H1 (cell line): ENCODE data around the gene RSPH9. TPM values are rescaled to one million over a fixed set of nuclear protein-coding genes. Genes with fewer than 3 reads are reported as not detected.

Experiments
- CTCF ChIA-PET: fragments of 300-600 bp; sonication (Branson Sonifier 250); formaldehyde crosslinking; loops from one replicate; lab custom pipeline; 2021; ENCODE audit not compliant: partially characterized antibody; lab: Charles Lee
- POLR2A ChIA-PET: fragments of 300-600 bp; sonication (Branson Sonifier 250); formaldehyde crosslinking; loops from one replicate; lab custom pipeline; 2021; ENCODE audit warnings: inconsistent platforms; ENCODE audit not compliant: partially characterized antibody; lab: Charles Lee
- DNase-seq, 2 experiments: peaks; one replicate each; pipeline versions ENCODE4 v3.0.0 to v3.0.0-alpha.2; 2010 to 2022; ENCODE audit warnings: low spot score in 2 of 2, low read depth in 1 of 2, mixed read lengths in 1 of 2
- FAIRE-seq: peaks from 2 replicates; lab custom pipeline; 2011; peaks lifted over from hg19 to GRCh38; lab: Jason Lieb, UNC
- H2AFZ ChIP-seq: 2 replicates; pipeline ENCODE4 v1.8.1; 2012; ENCODE audit warnings: low read length, inconsistent platforms
- H2AK5ac ChIP-seq: 2 replicates; pipeline ENCODE4 v1.6.1; 2013; ENCODE audit warnings: low read depth, low read length
- H2BK120ac ChIP-seq: replicated peaks from 2 replicates; pipeline ENCODE3; 2013; ENCODE audit warnings: low read depth, low read length, inconsistent platforms
- H2BK12ac ChIP-seq: 2 replicates; pipeline ENCODE4 v1.6.1; 2013; ENCODE audit warnings: low read depth, low read length
- H2BK15ac ChIP-seq: 2 replicates; pipeline ENCODE4 v1.6.1; 2013; ENCODE audit warnings: low read length
- H2BK20ac ChIP-seq: 2 replicates; pipeline ENCODE4 v1.6.1; 2013; ENCODE audit warnings: low read length
- H2BK5ac ChIP-seq: 2 replicates; pipeline ENCODE4 v1.6.1; 2013; ENCODE audit warnings: low read depth, low read length
- H3K14ac ChIP-seq: 2 replicates; pipeline ENCODE4 v1.6.1; 2013; ENCODE audit warnings: inconsistent platforms; ENCODE audit not compliant: insufficient read length
- H3K18ac ChIP-seq: 2 replicates; pipeline ENCODE4 v1.6.1; 2013; ENCODE audit warnings: low read length; ENCODE audit errors: extremely low read depth
- H3K23ac ChIP-seq: 2 replicates; pipeline ENCODE4 v1.6.1; 2013; ENCODE audit warnings: inconsistent platforms; ENCODE audit not compliant: insufficient read length
- H3K23me2 ChIP-seq: 2 replicates; pipeline ENCODE4 v1.6.1; 2013; ENCODE audit warnings: low read depth, low read length
- H3K27ac ChIP-seq: 2 replicates; pipeline ENCODE4 v1.6.1; 2011; ENCODE audit warnings: low read depth, low read length, inconsistent platforms
- H3K27me3 ChIP-seq, 4 experiments: replicated peaks in 1 of 4; 1 replicate in 1 of 4; 2 replicates in 3 of 4; pipeline versions ENCODE4 v1.6.1 to v1.8.1; 2011 to 2013; ENCODE audit warnings: low read length in 3 of 4, mild to moderate bottlenecking in 3 of 4, inconsistent platforms in 2 of 4, mixed read lengths in 2 of 4, moderate library complexity in 1 of 4; ENCODE audit not compliant: control insufficient read depth in 3 of 4, insufficient read depth in 3 of 4; ENCODE audit errors: extremely low read depth in 1 of 4
- H3K36me3 ChIP-seq, 4 experiments: 2 replicates each; pipeline versions ENCODE4 v1.6.1 to v1.8.1; 2011 to 2013; ENCODE audit warnings: mild to moderate bottlenecking in 4 of 4, low read length in 3 of 4, moderate library complexity in 2 of 4, control low read depth in 1 of 4, inconsistent platforms in 1 of 4; ENCODE audit not compliant: insufficient read depth in 4 of 4, control insufficient read depth in 2 of 4
- H3K4ac ChIP-seq: replicated peaks from 2 replicates; pipeline ENCODE3; 2013; ENCODE audit warnings: low read length, low read depth, mixed read lengths, inconsistent platforms; ENCODE audit not compliant: insufficient read length
- H3K4me1 ChIP-seq, 4 experiments: replicated peaks in 1 of 4; 1 replicate in 1 of 4; 2 replicates in 3 of 4; pipeline versions ENCODE4 v1.6.1 to v1.8.1; 2011 to 2013; ENCODE audit warnings: low read length in 3 of 4, inconsistent platforms in 2 of 4, mixed read lengths in 1 of 4; ENCODE audit not compliant: insufficient read depth in 4 of 4, control insufficient read depth in 3 of 4
- H3K4me2 ChIP-seq, 2 experiments: 2 replicates each; pipeline versions ENCODE4 v1.6.1 to v1.8.1; 2011 to 2013; ENCODE audit warnings: low read depth in 2 of 2, low read length in 2 of 2, control low read depth in 1 of 2, inconsistent platforms in 1 of 2, mild to moderate bottlenecking in 1 of 2; ENCODE audit not compliant: insufficient read depth in 1 of 2
- H3K4me3 ChIP-seq, 4 experiments: fragments of 200-600, 300-600 bp in 1 of 4; sonication (generic), shearing (Covaris generic), sonication (Bioruptor Twin) in 1 of 4; 2 replicates each; pipeline versions ENCODE4 v1.5.1 to v1.8.1; 2011 to 2016; ENCODE audit warnings: low read length in 4 of 4, low read depth in 3 of 4, control low read depth in 2 of 4, inconsistent platforms in 2 of 4, mild to moderate bottlenecking in 2 of 4, mixed read lengths in 1 of 4, moderate library complexity in 1 of 4; ENCODE audit not compliant: insufficient read depth in 2 of 4; ENCODE audit errors: extremely low read depth in 1 of 4
- H3K56ac ChIP-seq: replicated peaks from 2 replicates; pipeline ENCODE3; 2013; ENCODE audit warnings: low read depth, mild to moderate bottlenecking, mixed read lengths, low read length, inconsistent platforms; ENCODE audit not compliant: insufficient read length
- H3K79me1 ChIP-seq: 2 replicates; pipeline ENCODE4 v1.6.1; 2013; ENCODE audit warnings: low read depth, low read length, control low read depth
- H3K79me2 ChIP-seq, 2 experiments: 2 replicates each; pipeline versions ENCODE4 v1.6.1 to v1.8.1; 2012 to 2013; ENCODE audit warnings: low read length in 2 of 2, mild to moderate bottlenecking in 2 of 2, inconsistent platforms in 1 of 2; ENCODE audit not compliant: insufficient read depth in 2 of 2, control insufficient read depth in 1 of 2
- H3K9ac ChIP-seq, 4 experiments: replicated peaks in 1 of 4; 1 replicate in 1 of 4; 2 replicates in 3 of 4; pipeline versions ENCODE4 v1.6.1 to v1.8.1; 2011 to 2013; ENCODE audit warnings: low read depth in 3 of 4, low read length in 3 of 4, control low read depth in 2 of 4, mild to moderate bottlenecking in 2 of 4, moderate library complexity in 2 of 4, inconsistent platforms in 1 of 4; ENCODE audit errors: extremely low read depth in 1 of 4
- H3K9me3 ChIP-seq, 2 experiments: 2 replicates each; pipeline versions ENCODE4 v1.6.1 to v1.8.1; 2012 to 2013; ENCODE audit warnings: mild to moderate bottlenecking in 2 of 2, moderate library complexity in 2 of 2, control low read depth in 1 of 2, inconsistent platforms in 1 of 2, low read depth in 1 of 2, low read length in 1 of 2, mixed read lengths in 1 of 2; ENCODE audit not compliant: insufficient read depth in 2 of 2
- H4K20me1 ChIP-seq, 2 experiments: replicated peaks in 1 of 2; 2 replicates each; pipeline versions ENCODE3 to v1.8.1; 2011 to 2013; ENCODE audit warnings: inconsistent platforms in 2 of 2, low read length in 2 of 2, mild to moderate bottlenecking in 1 of 2; ENCODE audit not compliant: insufficient read depth in 2 of 2, control insufficient read depth in 1 of 2
- H4K5ac ChIP-seq: 2 replicates; pipeline ENCODE4 v1.6.1; 2013; ENCODE audit warnings: low read length, low read depth, mixed read lengths, inconsistent platforms; ENCODE audit not compliant: insufficient read length
- H4K8ac ChIP-seq: 2 replicates; pipeline ENCODE4 v1.8.0; 2013; ENCODE audit warnings: mild to moderate bottlenecking, moderate library complexity, low read length, inconsistent platforms; ENCODE audit not compliant: insufficient read depth; ENCODE audit errors: extremely low read depth
- H4K91ac ChIP-seq: replicated peaks from 2 replicates; pipeline ENCODE3; 2013; ENCODE audit warnings: low read length, mixed read lengths, inconsistent platforms; ENCODE audit not compliant: insufficient read length
- CEBPB ChIP-seq: IDR thresholded peaks from 2 replicates; pipeline ENCODE4 v1.6.1; 2012; ENCODE audit warnings: low read depth, low read length
- CHD1 ChIP-seq: IDR thresholded peaks from 2 replicates; pipeline ENCODE4 v1.6.1; 2012; ENCODE audit warnings: low read depth, low read length, improper control_type of control experiment
- GTF2F1 ChIP-seq: IDR thresholded peaks from 2 replicates; pipeline ENCODE4 v1.6.1; 2012; ENCODE audit warnings: low read depth, low read length, improper control_type of control experiment, borderline replicate concordance
- KDM4A ChIP-seq: IDR thresholded peaks from one replicate; pipeline ENCODE4 v1.7.1; 2012; ENCODE audit warnings: low read depth, mild to moderate bottlenecking, moderate library complexity, low read length, inconsistent platforms; ENCODE audit not compliant: severe bottlenecking
- POU5F1 ChIP-seq: IDR thresholded peaks from 2 replicates; pipeline ENCODE4 v1.6.1; 2011; ENCODE audit warnings: low read depth, mild to moderate bottlenecking, low read length, moderate library complexity
- SP1 ChIP-seq: IDR thresholded peaks from 2 replicates; pipeline ENCODE4 v1.6.1; 2011; ENCODE audit warnings: low read depth, low read length
- SP2 ChIP-seq: IDR thresholded peaks from 2 replicates; pipeline ENCODE4 v1.6.1; 2012; ENCODE audit warnings: mild to moderate bottlenecking, low read length, inconsistent platforms
- TAF7 ChIP-seq: optimal IDR thresholded peaks from 2 replicates; pipeline ENCODE3; 2011; ENCODE audit warnings: low read depth, mild to moderate bottlenecking, inconsistent platforms, low read length, moderate library complexity, borderline replicate concordance
- WGBS, 2 experiments: shearing (Covaris generic) in 1 of 2; methylation state at CpG; one replicate each; pipeline versions ENCODE4 v1.1.6 to v1.1.7; 2013 to 2015; ENCODE audit warnings: low lambda C conversion rate in 2 of 2, mixed read lengths in 2 of 2, inconsistent platforms in 1 of 2, low coverage in 1 of 2, missing lambda C conversion rate in 1 of 2; ENCODE audit not compliant: insufficient replicate concordance in 2 of 2, insufficient coverage in 1 of 2, insufficient read length in 1 of 2; ENCODE audit errors: extremely low coverage in 1 of 2, missing lambda C conversion rate in 1 of 2; 5-methylcytosine and 5-hydroxymethylcytosine counted together
- polyA plus RNA-seq, 7 experiments: library from polyadenylated mRNA; depleted of rRNA in 3 of 7; stranded (reverse) in 5 of 7; unstranded in 2 of 7; fragments of >200 nt in 5 of 7; fragments of 200-250 nt in 2 of 7; gene quantifications; 1 replicate in 5 of 7; 2 replicates in 1 of 7; 4 replicates in 1 of 7; pipeline versions ENCODE4 v1.2.1 to v1.2.3, GENCODE V29; 2011 to 2013; ENCODE audit warnings: missing spikeins in 2 of 7, mixed read lengths in 2 of 7
- total RNA-seq: library from RNA; stranded (reverse); fragmentation: NEBNext Ultra II Directional; extraction: Animal tissue kit (Norgen Biotek cat#: 25700); gene quantifications from 2 replicates; pipeline ENCODE4 v1.2.1, GENCODE V29; 2021

Gene RSPH9
- total and polyA plus RNA-seq, 2 of the 8 experiments (the other 6 are each of a cell fraction or from before 2014, with no cell fraction given): 0.15 to 0.23 TPM

DNA sequence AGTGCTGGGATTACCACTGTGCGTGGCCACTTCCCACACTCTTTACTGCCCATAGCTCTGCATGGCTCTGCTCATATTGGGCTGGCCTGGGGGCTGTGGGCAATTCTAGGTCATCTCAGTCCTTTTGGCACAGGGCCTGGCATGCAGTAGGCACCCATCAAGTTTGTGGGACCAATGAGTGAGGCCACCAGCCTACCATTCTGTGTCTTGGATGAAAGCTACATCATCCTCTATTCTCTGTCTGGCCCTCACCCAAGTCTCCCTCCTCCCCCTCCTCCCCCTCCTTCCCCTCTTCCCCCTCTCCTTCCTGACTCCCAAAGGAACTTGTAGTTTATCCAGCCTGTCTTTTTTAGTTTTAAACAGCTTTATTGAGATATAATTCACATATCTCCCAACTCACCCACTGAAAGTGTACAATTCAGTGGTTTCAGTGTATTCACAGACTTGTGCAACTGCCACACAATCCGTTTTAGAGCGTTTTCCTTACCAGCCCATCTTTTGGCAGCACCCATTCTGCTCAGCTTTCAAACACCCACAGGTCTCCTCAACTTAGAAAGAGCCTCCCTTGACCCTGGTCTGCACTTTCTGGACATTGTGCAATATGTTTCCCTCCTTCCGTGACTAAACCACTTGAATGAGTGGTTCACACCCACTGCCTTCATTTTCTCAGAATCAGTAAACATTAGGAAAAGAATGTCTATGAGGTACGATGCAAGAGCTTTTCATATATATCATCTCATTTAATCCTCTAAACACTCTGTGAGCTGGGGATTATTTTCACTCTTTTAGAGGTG lies 64.2 kb downstream of the RSPH9 start:
- H2BK5ac ChIP-seq: no peak overlapping the region
- DNase-seq: no peak
- no peak overlapping the region for H3K27ac ChIP-seq
- no peak overlapping the region for H3K14ac ChIP-seq
- H3K18ac ChIP-seq: no peak overlapping the region
- CTCF ChIA-PET: interaction anchor here (0.8 to 2.2 kb wide), 8 partner anchors 11 to 242 kb away, joined by 3 to 7 read pairs (median 3); no protein-coding TSS in a partner anchor
- no peaks in the 10 kb centered on the region for H4K20me1 ChIP-seq
- no peak overlapping the region for H4K8ac ChIP-seq
- no peaks in the 10 kb centered on the region for H3K36me3 ChIP-seq
- H4K91ac ChIP-seq: no peak overlapping the region
- no peak overlapping the region for H3K56ac ChIP-seq
- no peak overlapping the region for H3K9ac ChIP-seq
- H4K5ac ChIP-seq: no peak overlapping the region
- no peaks in the 10 kb centered on the region for H3K79me1 ChIP-seq
- H2BK20ac ChIP-seq: peak overlapping the region; percentile 80; the same call in 1 of the 2 replicates
- no peak overlapping the region; the same call in none of the 2 replicates for H2BK15ac ChIP-seq
- H2AFZ ChIP-seq: no peak overlapping the region
- peak overlapping the region; percentile 66; the same call in 1 of the 2 replicates for H2AK5ac ChIP-seq
- no peak overlapping the region for H3K4me3 ChIP-seq
- peaks cover 5 to 15% (median 7%) of the 10 kb centered on the region in 4 experiments; a peak in 6 of 7 replicates for H3K4me1 ChIP-seq
- H3K4me2 ChIP-seq: no peak overlapping the region
- no peaks in the 10 kb centered on the region for H3K9me3 ChIP-seq
- TF ChIP-seq SP2: no peak
- TF ChIP-seq GTF2F1: no peak
- peak; percentile 24; the same call in 1 of the 2 replicates for TF ChIP-seq CEBPB
- TF ChIP-seq TAF7: no peak
- no peak for TF ChIP-seq POU5F1
- TF ChIP-seq SP1: no peak
- TF ChIP-seq KDM4A: no peak
- no peak for TF ChIP-seq CHD1
- H2BK12ac ChIP-seq: peak overlapping the region; percentile 68; the same call in 1 of the 2 replicates
- no peaks in the 10 kb centered on the region for H3K27me3 ChIP-seq
- H3K4ac ChIP-seq: no peak overlapping the region
- H2BK120ac ChIP-seq: no peak overlapping the region
- no peak for FAIRE-seq
- 91% methylated on average over 5 of the region's 5 CpGs; no CpG with 5 or more reads in 1 of the 2 experiments for WGBS, 2 experiments
- H3K23me2 ChIP-seq: no peaks in the 10 kb centered on the region
- H3K79me2 ChIP-seq: no peaks in the 10 kb centered on the region
- H3K23ac ChIP-seq: no peak overlapping the region
- POLR2A ChIA-PET: interaction anchor here (0.6 to 1.8 kb wide), 7 partner anchors 13 to 538 kb away, joined by 3 to 8 read pairs (median 5); partner anchors contain the start of genes HSP90AB1 and VEGFA
